ENCODE data around the gene OR5H15.
"Not testable (repeated sequence)": the region's sequence is repeated elsewhere in the genome, so short reads cannot be mapped to it uniquely, and the experiment has no call there.

Gene OR5H15

GRCh38 chr3:98182196-98182595, 15.7 kb downstream of the OR5H15 start (continued):
- TF ChIP-seq PPARA (CRISPR knock-in tag; IDR thresholded peaks at IDR 0.05; ENCODE audit: borderline replicate concordance): no peak

GRCh38 chr3:98185180-98185579, 18.7 kb downstream of the OR5H15 start:
- no peak for ATAC-seq
- TF ChIP-seq ISL1 (CRISPR knock-in tag; IDR thresholded peaks at IDR 0.05) (no peak), CREB5 (CRISPR knock-in tag; IDR thresholded peaks at IDR 0.05; ENCODE audit: low read depth) (no peak), POU6F1 (CRISPR knock-in tag; IDR thresholded peaks at IDR 0.05; ENCODE audit: borderline replicate concordance, low read depth) (no peak), ZNF565 (CRISPR knock-in tag; conservative IDR thresholded peaks at IDR 0.05; ENCODE audit: low read depth) (no peak), ZNF8 (CRISPR knock-in tag; IDR thresholded peaks at IDR 0.05) (no peak), ZNF70 (CRISPR knock-in tag; IDR thresholded peaks at IDR 0.05) (no peak), ZFP3 (CRISPR knock-in tag; IDR thresholded peaks at IDR 0.05) (no peak), GLIS3 (CRISPR knock-in tag; IDR thresholded peaks at IDR 0.05) (no peak), ZFP30 (CRISPR knock-in tag; IDR thresholded peaks at IDR 0.05) (no peak), ARNTL (CRISPR knock-in tag; IDR thresholded peaks at IDR 0.05; ENCODE audit: borderline replicate concordance, low read depth) (no peak), ESRRG (CRISPR knock-in tag; IDR thresholded peaks at IDR 0.05) (no peak), ZC3H10 (CRISPR knock-in tag; IDR thresholded peaks at IDR 0.05) (no peak), PATZ1 (CRISPR knock-in tag; IDR thresholded peaks at IDR 0.05; ENCODE audit: borderline replicate concordance) (no peak)

- ATAC-seq: peak; percentile 90
Measured at GRCh38 chr3:98188545-98188944, 22.0 kb downstream of the OR5H15 start.

GRCh38 chr3:98190911-98191310, 24.4 kb downstream of the OR5H15 start:
- not testable (repeated sequence) for ATAC-seq

More at GRCh38 chr3:98188545-98188944, 22.0 kb downstream of the OR5H15 start:
- TF ChIP-seq PPARA (CRISPR knock-in tag; IDR thresholded peaks at IDR 0.05; ENCODE audit: borderline replicate concordance): no peak
- peak; percentile 44; the same call in 1 of the 2 replicates for TF ChIP-seq ZFP30 (CRISPR knock-in tag; IDR thresholded peaks at IDR 0.05)

- not testable (repeated sequence) for ATAC-seq
Measured at GRCh38 chr3:98196293-98196692, 29.8 kb downstream of the OR5H15 start.

- TF ChIP-seq ZC3H10 (CRISPR knock-in tag; IDR thresholded peaks at IDR 0.05) (no peak), ZNF565 (CRISPR knock-in tag; conservative IDR thresholded peaks at IDR 0.05; ENCODE audit: low read depth) (no peak), OSR1 (CRISPR knock-in tag; IDR thresholded peaks at IDR 0.05) (no peak), PPARA (CRISPR knock-in tag; IDR thresholded peaks at IDR 0.05; ENCODE audit: borderline replicate concordance) (no peak), ISL1 (CRISPR knock-in tag; IDR thresholded peaks at IDR 0.05) (no peak), BACH2 (CRISPR knock-in tag; IDR thresholded peaks at IDR 0.05; ENCODE audit: borderline replicate concordance) (no peak), CSRNP3 (CRISPR knock-in tag; IDR thresholded peaks at IDR 0.05) (no peak), ESRRG (CRISPR knock-in tag; IDR thresholded peaks at IDR 0.05) (no peak), ARNTL (CRISPR knock-in tag; IDR thresholded peaks at IDR 0.05; ENCODE audit: borderline replicate concordance, low read depth) (no peak)
- ATAC-seq: no peak
Measured at GRCh38 chr3:98199020-98199419, 32.5 kb downstream of the OR5H15 start.

- TF ChIP-seq ESRRG (CRISPR knock-in tag; IDR thresholded peaks at IDR 0.05) (no peak), PPARA (CRISPR knock-in tag; IDR thresholded peaks at IDR 0.05; ENCODE audit: borderline replicate concordance) (no peak), TOX (CRISPR knock-in tag; IDR thresholded peaks at IDR 0.05; ENCODE audit: borderline replicate concordance) (no peak)
- ATAC-seq: no peak
Measured at GRCh38 chr3:98209244-98209643, 42.7 kb downstream of the OR5H15 start.
